PFSK-1 (cell line): ENCODE data around the gene PERM1.

Experiments
- FOXP2 ChIP-seq: optimal IDR thresholded peaks from 2 replicates; pipeline ENCODE3; 2011; ENCODE audit warnings: borderline replicate concordance, control low read depth, inconsistent platforms; ENCODE audit not compliant: insufficient read depth; ENCODE audit errors: extremely low read length, extremely low read depth
- POLR2AphosphoS5 ChIP-seq: IDR thresholded peaks from 2 replicates; pipeline ENCODE4 v1.6.1; 2012; ENCODE audit warnings: low read depth, mild to moderate bottlenecking, control low read depth, low read length, moderate library complexity
- REST ChIP-seq, 2 experiments: IDR thresholded peaks; 2 replicates each; pipeline versions ENCODE4 v1.6.1 to v1.8.0; 2011 to 2012; ENCODE audit warnings: low read depth in 2 of 2, low read length in 2 of 2, control low read depth in 1 of 2, inconsistent platforms in 1 of 2, mild to moderate bottlenecking in 1 of 2, moderate library complexity in 1 of 2; ENCODE audit not compliant: insufficient read depth in 1 of 2
- SIN3A ChIP-seq: IDR thresholded peaks from 2 replicates; pipeline ENCODE4 v1.6.1; 2012; ENCODE audit warnings: mild to moderate bottlenecking, low read length, moderate library complexity, borderline replicate concordance; ENCODE audit not compliant: insufficient read depth
- TAF1 ChIP-seq: IDR thresholded peaks from 2 replicates; pipeline ENCODE4 v1.6.1; 2012; ENCODE audit warnings: low read length, control low read depth, borderline replicate concordance; ENCODE audit not compliant: insufficient read depth

PERM1 gene

GRCh38 chr1:959731-960362 is 22.0 kb downstream of the PERM1 start:
- TF ChIP-seq TAF1 (no peak), SIN3A (no peak), REST (IDR thresholded peaks at IDR 0.05; ENCODE audit: insufficient read depth in 1 of 2, low read depth in 2 of 2, low read length in 2 of 2) (no peak), POLR2AphosphoS5 (no peak), FOXP2 (no peak)

GRCh38 chr1:958823-959730 is 22.8 kb downstream of the PERM1 start, which contains the start of gene NOC2L:
TSS of gene NOC2L (minus strand) at chr1:959256. CDS start at chr1:959240, 16 bp downstream.
- TF ChIP-seq TAF1 (peak; percentile 66; the same call in 1 of the 2 replicates), POLR2AphosphoS5 (peak; percentile 54), REST (IDR thresholded peaks at IDR 0.05; ENCODE audit: insufficient read depth in 1 of 2, low read depth in 2 of 2, low read length in 2 of 2) (no peak)

- TF ChIP-seq SIN3A (no peak), FOXP2 (no peak), TAF1 (no peak), POLR2AphosphoS5 (no peak), REST (IDR thresholded peaks at IDR 0.05; ENCODE audit: insufficient read depth in 1 of 2, low read depth in 2 of 2, low read length in 2 of 2) (no peak)
Measured at GRCh38 chr1:956636-957035, 25.3 kb downstream of the PERM1 start.

GRCh38 chr1:955474-955873 is 26.4 kb downstream of the PERM1 start:
- TF ChIP-seq FOXP2 (no peak), POLR2AphosphoS5 (no peak), SIN3A (no peak), REST (IDR thresholded peaks at IDR 0.05; ENCODE audit: insufficient read depth in 1 of 2, low read depth in 2 of 2, low read length in 2 of 2) (no peak), TAF1 (no peak)
